A549 treated with GW870086 at 1 μM for 4 hours (cell line): ENCODE measurements around the gene COL23A1. TPM values are rescaled to one million over a fixed set of nuclear protein-coding genes. Genes with fewer than 3 reads are reported as not detected.

Source experiments
- total RNA-seq: library from RNA; stranded (reverse); fragments of 200-300 nt; extraction: Qiagen RNA extraction; gene quantifications from 5 replicates; pipeline ENCODE4 v1.2.3, GENCODE V29; 2022; ENCODE audit warnings: low read depth

The COL23A1 gene
- total RNA-seq, result not detected in 5 replicates

GRCh38 chr5:178590141-178590923 lies at the start of gene COL23A1:
COL23A1 (minus strand) TSS chr5:178590393.

GRCh38 chr5:178626484-178627258 lies 36.5 kb upstream of the COL23A1 start, which contains the start of gene CLK4:
CLK4 (minus strand) TSS chr5:178627050; CDS start chr5:178623416, 3,634 bp downstream.

GRCh38 chr5:178232124-178232919 lies 357.9 kb downstream of the COL23A1 start, which contains the start of gene PHYKPL:
PHYKPL (minus strand) TSS chr5:178232802; CDS start chr5:178232550, 252 bp downstream.

DNA sequence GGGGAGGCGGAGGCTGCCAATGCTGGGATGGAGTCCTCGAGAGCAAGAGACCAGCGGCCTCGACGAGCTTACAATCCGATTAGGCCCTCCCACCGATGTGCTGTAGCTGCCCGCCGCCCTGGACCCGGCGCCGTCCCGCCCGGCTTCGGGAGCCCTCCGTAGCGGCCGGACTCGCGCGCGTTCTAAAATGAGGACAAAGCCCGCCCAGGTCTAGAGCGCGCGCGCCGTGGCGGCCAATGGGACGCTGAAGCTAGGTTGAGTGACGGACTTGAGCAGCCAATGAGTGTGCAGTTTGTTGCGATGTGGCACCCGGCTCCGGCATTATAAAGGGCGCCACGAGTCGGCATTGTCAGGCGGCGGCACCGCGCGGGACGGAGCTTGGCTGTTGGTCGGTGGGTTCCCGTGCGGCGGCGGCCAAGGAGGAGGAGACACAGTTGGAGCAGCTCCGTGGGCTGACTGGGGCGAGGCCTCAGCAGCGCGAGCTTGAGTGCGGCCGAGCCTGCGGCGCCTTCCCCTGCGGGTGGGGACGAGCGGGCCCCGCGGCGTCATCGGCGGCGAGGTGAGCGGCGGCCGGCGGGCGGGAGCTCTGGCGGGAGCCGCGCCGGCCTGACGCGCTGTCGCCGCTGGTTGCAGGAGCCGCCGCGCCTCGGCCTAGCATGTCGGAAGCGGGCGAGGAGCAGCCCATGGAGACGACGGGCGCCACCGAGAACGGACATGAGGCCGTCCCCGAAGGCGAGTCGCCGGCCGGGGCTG lies 385.8 kb downstream of the COL23A1 start, which contains the start of gene HNRNPAB:
Gene HNRNPAB (plus strand): TSS at position 352 of the 753 bp plus-strand sequence. CDS start 305 bp downstream, at position 657.

Other genes starting within 250 kb of the COL23A1 start
- 7.1 to 9.7 TPM (median 7.6 TPM) in 5 replicates for gene CLK4, start 36.7 kb upstream of the COL23A1 start, total RNA-seq
- gene ZNF354A, start 140.3 kb upstream of the COL23A1 start, total RNA-seq, result 5.7 to 8.2 TPM (median 7.9 TPM) in 5 replicates